Fibroblast of gingiva (primary cell): ENCODE results near the gene VAC14.
A peak's percentile ranks its signal among the peaks of the same experiment; 100 is the strongest.

Source experiments
- DNase-seq: peaks from one replicate; pipeline ENCODE4 v3.0.0-alpha.2; 2011; ENCODE audit warnings: low read depth

Gene VAC14

GRCh38 chr16:70760221-70760620 lies 40.7 kb downstream of the VAC14 start:
- peak; percentile 15 for DNase-seq

GRCh38 chr16:70759666-70760065 lies 41.3 kb downstream of the VAC14 start:
- DNase-seq = no peak

GRCh38 chr16:70758786-70759185 lies 42.2 kb downstream of the VAC14 start:
- DNase-seq = no peak

GRCh38 chr16:70757183-70757582 lies 43.8 kb downstream of the VAC14 start:
- no peak for DNase-seq

GRCh38 chr16:70756071-70756470 lies 44.9 kb downstream of the VAC14 start:
- DNase-seq = no peak

GRCh38 chr16:70754851-70755600 lies 45.9 kb downstream of the VAC14 start:
- no peak for DNase-seq

- no peak for DNase-seq
These were observed 46.6 kb downstream of the VAC14 start for GRCh38 chr16:70754371-70754770.

- DNase-seq = no peak
These were observed 47.1 kb downstream of the VAC14 start for GRCh38 chr16:70753694-70754325.

- DNase-seq = peak; percentile 30
These were observed 47.7 kb downstream of the VAC14 start for GRCh38 chr16:70753228-70753627.

- DNase-seq = no peak
These were observed 48.5 kb downstream of the VAC14 start for GRCh38 chr16:70752426-70752825.

- DNase-seq = no peak
These were observed 49.4 kb downstream of the VAC14 start for GRCh38 chr16:70751593-70751992.

- DNase-seq = peak; percentile 98
These were observed 50.0 kb downstream of the VAC14 start for GRCh38 chr16:70750893-70751467.

- DNase-seq = no peak
These were observed 51.0 kb downstream of the VAC14 start for GRCh38 chr16:70749681-70750601.

GRCh38 chr16:70749006-70749678 lies 51.8 kb downstream of the VAC14 start:
- no peak for DNase-seq

- no peak for DNase-seq
These were observed 53.0 kb downstream of the VAC14 start for GRCh38 chr16:70747703-70748631.

- DNase-seq = peak; percentile 89
These were observed 54.1 kb downstream of the VAC14 start for GRCh38 chr16:70746708-70747424.

GRCh38 chr16:70746040-70746707 lies 54.8 kb downstream of the VAC14 start:
- DNase-seq = peak; percentile 82

- DNase-seq = no peak
These were observed 55.4 kb downstream of the VAC14 start for GRCh38 chr16:70745536-70746025.

GRCh38 chr16:70744366-70744765 lies 56.6 kb downstream of the VAC14 start:
- no peak for DNase-seq
